H1 (cell line): Measurements from ENCODE around the gene GPD1. TPM values are rescaled to one million over a fixed set of nuclear protein-coding genes. Genes with fewer than 3 reads are reported as not detected.

Experiments
- CTCF ChIA-PET: fragments of 300-600 bp; sonication (Branson Sonifier 250); formaldehyde crosslinking; loops from one replicate; lab custom pipeline; 2021; ENCODE audit not compliant: partially characterized antibody; lab: Charles Lee
- POLR2A ChIA-PET: fragments of 300-600 bp; sonication (Branson Sonifier 250); formaldehyde crosslinking; loops from one replicate; lab custom pipeline; 2021; ENCODE audit warnings: inconsistent platforms; ENCODE audit not compliant: partially characterized antibody; lab: Charles Lee
- DNase-seq, 2 experiments: peaks; one replicate each; pipeline versions ENCODE4 v3.0.0 to v3.0.0-alpha.2; 2010 to 2022; ENCODE audit warnings: low spot score in 2 of 2, low read depth in 1 of 2, mixed read lengths in 1 of 2
- FAIRE-seq: peaks from 2 replicates; lab custom pipeline; 2011; peaks lifted over from hg19 to GRCh38; lab: Jason Lieb, UNC
- H2AFZ ChIP-seq: 2 replicates; pipeline ENCODE4 v1.8.1; 2012; ENCODE audit warnings: low read length, inconsistent platforms
- H2AK5ac ChIP-seq: 2 replicates; pipeline ENCODE4 v1.6.1; 2013; ENCODE audit warnings: low read depth, low read length
- H2BK120ac ChIP-seq: replicated peaks from 2 replicates; pipeline ENCODE3; 2013; ENCODE audit warnings: low read depth, low read length, inconsistent platforms
- H2BK12ac ChIP-seq: 2 replicates; pipeline ENCODE4 v1.6.1; 2013; ENCODE audit warnings: low read depth, low read length
- H2BK15ac ChIP-seq: 2 replicates; pipeline ENCODE4 v1.6.1; 2013; ENCODE audit warnings: low read length
- H2BK20ac ChIP-seq: 2 replicates; pipeline ENCODE4 v1.6.1; 2013; ENCODE audit warnings: low read length
- H2BK5ac ChIP-seq: 2 replicates; pipeline ENCODE4 v1.6.1; 2013; ENCODE audit warnings: low read depth, low read length
- H3K14ac ChIP-seq: 2 replicates; pipeline ENCODE4 v1.6.1; 2013; ENCODE audit warnings: inconsistent platforms; ENCODE audit not compliant: insufficient read length
- H3K18ac ChIP-seq: 2 replicates; pipeline ENCODE4 v1.6.1; 2013; ENCODE audit warnings: low read length; ENCODE audit errors: extremely low read depth
- H3K23ac ChIP-seq: 2 replicates; pipeline ENCODE4 v1.6.1; 2013; ENCODE audit warnings: inconsistent platforms; ENCODE audit not compliant: insufficient read length
- H3K23me2 ChIP-seq: 2 replicates; pipeline ENCODE4 v1.6.1; 2013; ENCODE audit warnings: low read depth, low read length
- H3K27ac ChIP-seq: 2 replicates; pipeline ENCODE4 v1.6.1; 2011; ENCODE audit warnings: low read depth, low read length, inconsistent platforms
- H3K27me3 ChIP-seq, 4 experiments: replicated peaks in 1 of 4; 1 replicate in 1 of 4; 2 replicates in 3 of 4; pipeline versions ENCODE4 v1.6.1 to v1.8.1; 2011 to 2013; ENCODE audit warnings: low read length in 3 of 4, mild to moderate bottlenecking in 3 of 4, inconsistent platforms in 2 of 4, mixed read lengths in 2 of 4, moderate library complexity in 1 of 4; ENCODE audit not compliant: control insufficient read depth in 3 of 4, insufficient read depth in 3 of 4; ENCODE audit errors: extremely low read depth in 1 of 4
- H3K36me3 ChIP-seq, 4 experiments: 2 replicates each; pipeline versions ENCODE4 v1.6.1 to v1.8.1; 2011 to 2013; ENCODE audit warnings: mild to moderate bottlenecking in 4 of 4, low read length in 3 of 4, moderate library complexity in 2 of 4, control low read depth in 1 of 4, inconsistent platforms in 1 of 4; ENCODE audit not compliant: insufficient read depth in 4 of 4, control insufficient read depth in 2 of 4
- H3K4ac ChIP-seq: replicated peaks from 2 replicates; pipeline ENCODE3; 2013; ENCODE audit warnings: low read length, low read depth, mixed read lengths, inconsistent platforms; ENCODE audit not compliant: insufficient read length
- H3K4me1 ChIP-seq, 4 experiments: replicated peaks in 1 of 4; 1 replicate in 1 of 4; 2 replicates in 3 of 4; pipeline versions ENCODE4 v1.6.1 to v1.8.1; 2011 to 2013; ENCODE audit warnings: low read length in 3 of 4, inconsistent platforms in 2 of 4, mixed read lengths in 1 of 4; ENCODE audit not compliant: insufficient read depth in 4 of 4, control insufficient read depth in 3 of 4
- H3K4me2 ChIP-seq, 2 experiments: 2 replicates each; pipeline versions ENCODE4 v1.6.1 to v1.8.1; 2011 to 2013; ENCODE audit warnings: low read depth in 2 of 2, low read length in 2 of 2, control low read depth in 1 of 2, inconsistent platforms in 1 of 2, mild to moderate bottlenecking in 1 of 2; ENCODE audit not compliant: insufficient read depth in 1 of 2
- H3K4me3 ChIP-seq, 4 experiments: fragments of 200-600, 300-600 bp in 1 of 4; sonication (generic), shearing (Covaris generic), sonication (Bioruptor Twin) in 1 of 4; 2 replicates each; pipeline versions ENCODE4 v1.5.1 to v1.8.1; 2011 to 2016; ENCODE audit warnings: low read length in 4 of 4, low read depth in 3 of 4, control low read depth in 2 of 4, inconsistent platforms in 2 of 4, mild to moderate bottlenecking in 2 of 4, mixed read lengths in 1 of 4, moderate library complexity in 1 of 4; ENCODE audit not compliant: insufficient read depth in 2 of 4; ENCODE audit errors: extremely low read depth in 1 of 4
- H3K56ac ChIP-seq: replicated peaks from 2 replicates; pipeline ENCODE3; 2013; ENCODE audit warnings: low read depth, mild to moderate bottlenecking, mixed read lengths, low read length, inconsistent platforms; ENCODE audit not compliant: insufficient read length
- H3K79me1 ChIP-seq: 2 replicates; pipeline ENCODE4 v1.6.1; 2013; ENCODE audit warnings: low read depth, low read length, control low read depth
- H3K79me2 ChIP-seq, 2 experiments: 2 replicates each; pipeline versions ENCODE4 v1.6.1 to v1.8.1; 2012 to 2013; ENCODE audit warnings: low read length in 2 of 2, mild to moderate bottlenecking in 2 of 2, inconsistent platforms in 1 of 2; ENCODE audit not compliant: insufficient read depth in 2 of 2, control insufficient read depth in 1 of 2
- H3K9ac ChIP-seq, 4 experiments: replicated peaks in 1 of 4; 1 replicate in 1 of 4; 2 replicates in 3 of 4; pipeline versions ENCODE4 v1.6.1 to v1.8.1; 2011 to 2013; ENCODE audit warnings: low read depth in 3 of 4, low read length in 3 of 4, control low read depth in 2 of 4, mild to moderate bottlenecking in 2 of 4, moderate library complexity in 2 of 4, inconsistent platforms in 1 of 4; ENCODE audit errors: extremely low read depth in 1 of 4
- H3K9me3 ChIP-seq, 2 experiments: 2 replicates each; pipeline versions ENCODE4 v1.6.1 to v1.8.1; 2012 to 2013; ENCODE audit warnings: mild to moderate bottlenecking in 2 of 2, moderate library complexity in 2 of 2, control low read depth in 1 of 2, inconsistent platforms in 1 of 2, low read depth in 1 of 2, low read length in 1 of 2, mixed read lengths in 1 of 2; ENCODE audit not compliant: insufficient read depth in 2 of 2
- H4K20me1 ChIP-seq, 2 experiments: replicated peaks in 1 of 2; 2 replicates each; pipeline versions ENCODE3 to v1.8.1; 2011 to 2013; ENCODE audit warnings: inconsistent platforms in 2 of 2, low read length in 2 of 2, mild to moderate bottlenecking in 1 of 2; ENCODE audit not compliant: insufficient read depth in 2 of 2, control insufficient read depth in 1 of 2
- H4K5ac ChIP-seq: 2 replicates; pipeline ENCODE4 v1.6.1; 2013; ENCODE audit warnings: low read length, low read depth, mixed read lengths, inconsistent platforms; ENCODE audit not compliant: insufficient read length
- H4K8ac ChIP-seq: 2 replicates; pipeline ENCODE4 v1.8.0; 2013; ENCODE audit warnings: mild to moderate bottlenecking, moderate library complexity, low read length, inconsistent platforms; ENCODE audit not compliant: insufficient read depth; ENCODE audit errors: extremely low read depth
- H4K91ac ChIP-seq: replicated peaks from 2 replicates; pipeline ENCODE3; 2013; ENCODE audit warnings: low read length, mixed read lengths, inconsistent platforms; ENCODE audit not compliant: insufficient read length
- CHD2 ChIP-seq: IDR thresholded peaks from 2 replicates; pipeline ENCODE4 v1.6.1; 2012; ENCODE audit warnings: low read length, improper control_type of control experiment
- GABPA ChIP-seq: IDR thresholded peaks from 2 replicates; pipeline ENCODE4 v1.6.1; 2011; ENCODE audit warnings: mild to moderate bottlenecking, low read length, moderate library complexity, borderline replicate concordance; ENCODE audit not compliant: insufficient read depth
- WGBS, 2 experiments: shearing (Covaris generic) in 1 of 2; methylation state at CpG; one replicate each; pipeline versions ENCODE4 v1.1.6 to v1.1.7; 2013 to 2015; ENCODE audit warnings: low lambda C conversion rate in 2 of 2, mixed read lengths in 2 of 2, inconsistent platforms in 1 of 2, low coverage in 1 of 2, missing lambda C conversion rate in 1 of 2; ENCODE audit not compliant: insufficient replicate concordance in 2 of 2, insufficient coverage in 1 of 2, insufficient read length in 1 of 2; ENCODE audit errors: extremely low coverage in 1 of 2, missing lambda C conversion rate in 1 of 2; 5-methylcytosine and 5-hydroxymethylcytosine counted together
- polyA plus RNA-seq, 7 experiments: library from polyadenylated mRNA; depleted of rRNA in 3 of 7; stranded (reverse) in 5 of 7; unstranded in 2 of 7; fragments of >200 nt in 5 of 7; fragments of 200-250 nt in 2 of 7; gene quantifications; 1 replicate in 5 of 7; 2 replicates in 1 of 7; 4 replicates in 1 of 7; pipeline versions ENCODE4 v1.2.1 to v1.2.3, GENCODE V29; 2011 to 2013; ENCODE audit warnings: missing spikeins in 2 of 7, mixed read lengths in 2 of 7
- total RNA-seq: library from RNA; stranded (reverse); fragmentation: NEBNext Ultra II Directional; extraction: Animal tissue kit (Norgen Biotek cat#: 25700); gene quantifications from 2 replicates; pipeline ENCODE4 v1.2.1, GENCODE V29; 2021

Gene GPD1
- total and polyA plus RNA-seq, 2 of the 8 experiments (the other 6 are each of a cell fraction or from before 2014, with no cell fraction given), result 0.45 to 0.74 TPM

DNA sequence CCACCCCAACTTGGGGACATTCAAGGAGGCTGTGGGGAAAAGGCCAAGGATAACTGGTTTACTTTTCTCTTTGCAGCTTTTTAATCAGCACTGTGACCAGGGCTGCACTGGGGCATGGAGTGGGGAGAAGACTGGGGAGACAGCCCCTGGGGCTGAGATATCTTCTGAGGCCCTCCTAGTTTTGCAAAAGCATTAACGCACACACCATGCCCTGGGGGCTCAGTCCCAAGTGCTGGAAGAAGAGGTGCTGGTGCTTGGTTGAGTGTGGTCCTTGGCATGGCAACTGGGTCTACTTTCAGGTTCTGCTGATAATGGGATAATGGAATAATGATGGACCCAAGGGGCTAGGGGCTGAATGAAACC lies 28.0 kb upstream of the GPD1 start:
- Histone ChIP-seq H3K36me3 (no peaks in the 10 kb centered on the region), H3K79me1 (no peaks in the 10 kb centered on the region)
- CTCF ChIA-PET, result interaction anchor here (1.1 to 27.3 kb wide), 11 partner anchors 9 to 186 kb away, joined by 3 to 625 read pairs (median 15); partner anchors contain the start of genes AQP6, ASIC1, COX14 and GPD1
- TF ChIP-seq GABPA (no peak), CHD2 (no peak)

More for the DNA sequence above, 28.0 kb upstream of the GPD1 start:
- H4K8ac ChIP-seq, result no peak overlapping the region
- H2AK5ac ChIP-seq, result no peak overlapping the region
- no peak overlapping the region for H3K56ac ChIP-seq
- H3K27me3 ChIP-seq, result peaks cover 0 to 9% (median 5%) of the 10 kb centered on the region in 4 experiments; a peak in 4 of 7 replicates
- no peak overlapping the region for H3K4me2 ChIP-seq
- no peak overlapping the region for H4K91ac ChIP-seq
- H4K5ac ChIP-seq, result no peak overlapping the region
- no peaks in the 10 kb centered on the region for H3K79me2 ChIP-seq
- H3K14ac ChIP-seq, result no peak overlapping the region
- H3K18ac ChIP-seq, result no peak overlapping the region
- no peak overlapping the region for H2BK20ac ChIP-seq
- H2BK15ac ChIP-seq, result no peak overlapping the region
- POLR2A ChIA-PET, result interaction anchor here (1.7 to 3.7 kb wide), 3 partner anchors 9 to 91 kb away, joined by 6 to 30 read pairs (median 7); partner anchors contain the start of genes CERS5 and SMARCD1
- FAIRE-seq (no peak), DNase-seq (no peak)
- no peaks in the 10 kb centered on the region for H3K9me3 ChIP-seq
- H2BK5ac ChIP-seq, result no peak overlapping the region
- 86% methylated on average over 1 of the region's 1 CpG; no CpG with 5 or more reads in 1 of the 2 experiments for WGBS, 2 experiments
- H3K27ac ChIP-seq, result no peak overlapping the region
- H3K23me2 ChIP-seq, result no peaks in the 10 kb centered on the region
- H2BK12ac ChIP-seq, result no peak overlapping the region
- no peak overlapping the region for H3K9ac ChIP-seq
- H3K23ac ChIP-seq, result no peak overlapping the region
- peak overlapping the region; percentile 79; the same call in 1 of the 2 replicates for H2AFZ ChIP-seq
- H4K20me1 ChIP-seq, result no peaks in the 10 kb centered on the region
- no peak overlapping the region for H3K4me3 ChIP-seq
- H3K4me1 ChIP-seq, result peaks cover 0 to 6% (median 3%) of the 10 kb centered on the region in 4 experiments; a peak in 4 of 7 replicates
- no peak overlapping the region for H2BK120ac ChIP-seq
- no peak overlapping the region for H3K4ac ChIP-seq
